GM19452 (cell line): Measurements from ENCODE around the gene P2RX7.
"Not testable (repeated sequence)": the region's sequence is repeated elsewhere in the genome, so short reads cannot be mapped to it uniquely, and the experiment has no call there.

ENCODE experiments used
- ATAC-seq: cut with Tn5 transposase; IDR thresholded peaks from one replicate; pipeline ENCODE4 v1.9.1; 2021; ENCODE audit not compliant: unreplicated experiment

The P2RX7 gene

DNA sequence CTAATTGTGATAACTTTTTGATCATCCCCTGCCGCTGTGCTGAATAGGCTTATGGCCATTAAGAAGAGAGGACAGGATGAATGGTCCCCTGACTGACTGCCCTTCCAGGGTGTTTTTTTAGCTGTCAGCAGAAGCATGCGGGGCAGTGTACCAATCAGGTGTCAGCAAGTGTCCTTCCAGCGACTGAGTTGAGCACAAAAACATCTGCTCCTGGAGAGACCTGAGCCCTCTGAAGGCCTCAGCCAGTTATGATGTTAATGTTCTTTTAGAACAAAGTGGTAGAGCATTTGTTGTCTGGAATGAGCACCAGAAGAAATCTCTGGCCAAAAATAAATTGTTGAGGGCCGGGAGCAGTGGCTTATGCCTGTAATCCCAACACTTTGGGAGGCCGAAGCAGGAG, 37.5 kb downstream of the P2RX7 start:
- ATAC-seq = no peak

DNA sequence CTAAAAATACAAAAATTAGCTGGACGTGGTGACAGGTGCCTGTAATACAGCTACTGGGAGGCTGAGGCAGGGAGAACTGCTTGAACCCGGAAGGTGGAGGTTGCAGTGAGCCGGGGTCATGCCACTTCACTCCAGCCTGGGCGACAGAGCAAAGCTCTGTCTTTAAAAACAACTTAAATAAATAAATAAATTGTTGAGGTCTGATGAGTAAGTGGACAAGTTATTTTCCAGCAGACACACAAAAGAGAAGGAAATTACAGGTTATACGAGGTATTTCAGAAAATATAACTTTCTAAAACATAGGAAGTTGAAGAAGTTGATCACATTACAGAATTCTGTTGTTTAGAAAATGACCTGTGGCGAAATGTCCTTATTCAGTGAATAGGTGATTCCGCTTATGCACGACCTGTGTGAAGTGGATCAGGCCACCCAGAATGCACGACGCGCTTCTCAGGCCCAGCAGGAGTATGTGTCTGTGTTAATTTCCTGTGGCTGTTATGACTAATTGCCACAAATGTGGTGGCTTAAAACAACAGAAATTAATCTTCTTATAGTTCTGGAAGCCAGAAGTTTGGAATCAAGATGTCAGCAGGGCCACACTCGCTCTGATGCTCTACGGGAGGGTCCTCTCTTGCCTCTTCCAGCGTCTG, 38.1 kb downstream of the P2RX7 start:
- no peak for ATAC-seq

DNA sequence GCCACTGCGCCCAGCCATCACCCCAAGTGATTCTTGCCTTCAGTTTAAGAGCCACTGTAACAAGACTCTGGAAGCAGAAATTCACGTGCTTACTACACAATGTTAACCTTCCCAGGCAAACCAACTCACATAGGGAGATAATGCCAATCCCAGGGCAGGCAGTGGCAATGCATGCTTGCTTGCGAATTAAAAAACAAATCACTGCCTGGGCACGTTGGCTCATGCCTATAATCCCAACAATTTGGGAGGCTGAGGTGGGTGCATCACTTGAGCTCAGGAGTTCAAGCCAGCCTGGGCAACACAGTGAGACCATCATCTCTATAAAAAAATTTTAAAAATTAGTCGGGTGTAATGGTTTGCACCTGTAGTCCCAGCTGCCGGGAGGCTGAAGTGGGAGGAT, 39.5 kb downstream of the P2RX7 start:
- ATAC-seq = no peak

DNA sequence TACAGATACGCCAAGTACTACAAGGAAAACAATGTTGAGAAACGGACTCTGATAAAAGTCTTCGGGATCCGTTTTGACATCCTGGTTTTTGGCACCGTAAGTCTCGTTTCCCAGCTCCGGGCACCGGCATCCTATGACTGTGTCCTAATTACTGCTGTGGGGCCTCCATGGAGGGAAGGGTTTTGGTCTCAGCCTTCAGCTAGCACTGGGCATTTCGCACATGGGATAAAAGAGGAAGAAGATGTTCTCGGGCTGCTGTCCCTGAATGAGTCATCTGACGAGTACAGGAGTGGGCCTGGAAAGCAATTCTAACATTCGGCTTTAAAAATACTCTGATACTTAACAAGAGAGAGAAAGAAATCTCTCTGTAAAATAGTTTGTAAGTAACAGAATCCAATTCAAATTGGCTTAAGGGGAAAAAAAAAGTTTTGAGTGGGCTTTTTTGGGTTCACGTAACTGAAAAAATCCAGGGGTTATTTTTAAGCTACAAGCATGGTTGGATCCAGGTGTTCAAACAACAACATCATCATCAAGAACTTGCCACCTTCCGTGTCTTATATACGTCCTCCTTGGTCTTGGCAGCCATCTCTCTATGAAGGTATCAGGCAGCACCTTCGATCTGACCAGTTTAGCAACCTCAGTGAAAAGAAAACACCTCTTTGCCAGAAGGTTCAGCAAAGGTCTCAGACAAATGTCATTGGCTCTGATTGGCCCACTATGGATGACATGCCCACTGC, 42.9 kb downstream of the P2RX7 start:
- ATAC-seq = no peak

DNA sequence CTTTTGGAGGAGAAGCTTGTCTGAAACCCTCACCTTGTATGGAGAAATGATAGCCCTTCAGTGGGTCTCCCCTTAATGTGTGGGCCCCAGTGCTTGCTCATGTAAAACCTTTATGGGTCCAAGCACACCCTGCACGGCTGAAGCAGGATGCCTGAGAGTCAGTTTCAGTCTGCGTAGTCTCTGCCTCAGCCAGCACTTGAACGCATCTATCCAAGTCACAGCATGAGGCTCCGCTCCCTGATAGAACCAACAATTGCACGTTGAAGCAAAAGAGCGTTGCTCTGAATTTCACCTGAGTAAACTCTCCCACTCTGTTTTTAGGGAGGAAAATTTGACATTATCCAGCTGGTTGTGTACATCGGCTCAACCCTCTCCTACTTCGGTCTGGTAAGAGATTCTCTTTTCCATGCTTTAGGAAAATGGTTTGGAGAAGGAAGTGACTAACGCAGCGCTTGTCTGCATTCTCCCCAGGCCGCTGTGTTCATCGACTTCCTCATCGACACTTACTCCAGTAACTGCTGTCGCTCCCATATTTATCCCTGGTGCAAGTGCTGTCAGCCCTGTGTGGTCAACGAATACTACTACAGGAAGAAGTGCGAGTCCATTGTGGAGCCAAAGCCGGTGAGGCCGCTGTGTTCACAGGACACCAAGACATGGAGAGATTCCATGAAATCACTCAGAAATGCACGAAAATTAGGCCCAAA, 44.3 kb downstream of the P2RX7 start:
- ATAC-seq = no peak

DNA sequence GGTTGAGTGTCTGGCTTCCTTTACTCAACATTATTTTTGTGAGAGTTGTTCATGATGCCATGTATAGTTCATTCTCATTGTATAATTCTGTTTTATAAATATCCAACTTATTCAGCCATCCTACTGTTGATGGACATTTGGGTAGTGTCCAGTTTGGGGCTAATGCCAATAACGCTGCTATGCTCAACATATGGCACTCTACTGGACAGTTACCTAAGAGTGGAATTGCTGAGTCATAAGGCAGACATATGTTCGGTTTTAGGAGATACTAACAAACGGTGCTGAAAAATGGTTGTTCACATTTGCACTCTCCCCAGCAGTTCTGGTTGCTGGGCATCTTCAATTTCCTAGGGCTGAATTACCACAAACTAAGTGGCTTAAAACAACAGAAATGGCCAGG, 48.5 kb downstream of the P2RX7 start:
- ATAC-seq = no peak

DNA sequence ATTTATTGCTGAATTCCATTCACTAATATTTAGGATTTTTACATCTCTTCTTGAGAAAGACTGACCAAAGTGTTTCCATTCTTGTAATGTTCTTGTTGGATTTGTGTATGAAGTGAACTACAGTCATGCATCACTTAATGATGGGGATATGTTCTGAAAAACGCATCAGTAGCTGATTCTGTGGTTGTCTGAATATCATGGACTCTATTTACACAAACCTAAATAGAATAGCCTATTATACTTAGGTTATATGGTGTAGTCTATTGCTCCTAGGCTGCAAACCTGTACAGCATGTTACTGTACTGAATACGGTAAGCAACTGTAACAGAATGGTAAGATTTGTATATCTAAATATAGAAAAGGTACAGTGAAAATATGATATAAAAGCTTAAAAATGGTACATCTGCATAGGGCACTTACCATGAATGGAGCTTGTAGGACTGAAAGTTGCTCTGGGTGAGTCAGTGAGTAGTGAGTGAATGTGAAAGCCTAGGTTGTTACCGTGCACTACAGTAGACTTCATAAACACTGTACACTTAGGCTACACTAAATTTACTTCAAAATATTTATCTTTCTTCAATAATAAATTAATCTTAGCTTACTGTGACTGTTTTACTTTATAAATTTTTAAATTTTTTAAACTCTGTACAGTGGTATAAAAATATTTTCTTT, 49.7 kb downstream of the P2RX7 start:
- no peak for ATAC-seq

DNA sequence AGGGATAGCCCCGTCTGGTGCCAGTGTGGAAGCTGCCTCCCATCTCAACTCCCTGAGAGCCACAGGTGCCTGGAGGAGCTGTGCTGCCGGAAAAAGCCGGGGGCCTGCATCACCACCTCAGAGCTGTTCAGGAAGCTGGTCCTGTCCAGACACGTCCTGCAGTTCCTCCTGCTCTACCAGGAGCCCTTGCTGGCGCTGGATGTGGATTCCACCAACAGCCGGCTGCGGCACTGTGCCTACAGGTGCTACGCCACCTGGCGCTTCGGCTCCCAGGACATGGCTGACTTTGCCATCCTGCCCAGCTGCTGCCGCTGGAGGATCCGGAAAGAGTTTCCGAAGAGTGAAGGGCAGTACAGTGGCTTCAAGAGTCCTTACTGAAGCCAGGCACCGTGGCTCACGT, 51.7 kb downstream of the P2RX7 start:
- ATAC-seq = no peak

DNA sequence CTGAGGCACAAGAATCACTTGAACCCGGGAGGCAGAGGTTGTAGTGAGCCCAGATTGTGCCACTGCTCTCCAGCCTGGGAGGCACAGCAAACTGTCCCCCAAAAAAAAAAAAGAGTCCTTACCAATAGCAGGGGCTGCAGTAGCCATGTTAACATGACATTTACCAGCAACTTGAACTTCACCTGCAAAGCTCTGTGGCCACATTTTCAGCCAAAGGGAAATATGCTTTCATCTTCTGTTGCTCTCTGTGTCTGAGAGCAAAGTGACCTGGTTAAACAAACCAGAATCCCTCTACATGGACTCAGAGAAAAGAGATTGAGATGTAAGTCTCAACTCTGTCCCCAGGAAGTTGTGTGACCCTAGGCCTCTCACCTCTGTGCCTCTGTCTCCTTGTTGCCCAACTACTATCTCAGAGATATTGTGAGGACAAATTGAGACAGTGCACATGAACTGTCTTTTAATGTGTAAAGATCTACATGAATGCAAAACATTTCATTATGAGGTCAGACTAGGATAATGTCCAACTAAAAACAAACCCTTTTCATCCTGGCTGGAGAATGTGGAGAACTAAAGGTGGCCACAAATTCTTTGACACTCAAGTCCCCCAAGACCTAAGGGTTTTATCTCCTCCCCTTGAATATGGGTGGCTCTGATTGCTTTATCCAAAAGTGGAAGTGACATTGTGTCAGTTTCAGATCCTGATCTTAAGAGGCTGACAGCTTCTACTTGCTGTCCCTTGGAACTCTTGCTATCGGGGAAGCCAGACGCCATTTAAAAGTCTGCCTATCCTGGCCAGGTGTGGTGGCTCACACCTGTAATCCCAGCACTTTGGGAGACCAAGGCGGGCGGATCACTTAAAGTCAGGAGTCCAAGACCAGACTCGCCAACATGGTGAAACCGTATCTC, 52.6 kb downstream of the P2RX7 start:
- no peak for ATAC-seq

DNA sequence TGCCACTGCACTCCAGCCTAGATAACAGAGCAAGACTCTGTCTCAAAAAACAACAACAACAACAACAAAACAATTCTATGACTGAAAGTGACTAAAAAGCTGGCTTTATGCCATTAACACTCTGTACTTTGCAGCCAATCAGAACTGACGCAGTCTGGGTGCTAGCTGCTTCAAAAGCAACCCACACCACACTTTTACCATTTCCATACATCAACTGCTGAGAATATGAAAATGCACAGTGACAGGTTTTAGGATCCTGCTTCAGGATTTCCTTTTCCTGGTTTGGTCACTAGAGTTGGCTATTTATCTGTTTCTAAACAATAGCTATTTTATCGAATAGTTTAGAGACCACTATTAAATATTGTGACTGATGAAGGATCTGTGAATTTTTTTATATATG, 54.1 kb downstream of the P2RX7 start:
- ATAC-seq = no peak

DNA sequence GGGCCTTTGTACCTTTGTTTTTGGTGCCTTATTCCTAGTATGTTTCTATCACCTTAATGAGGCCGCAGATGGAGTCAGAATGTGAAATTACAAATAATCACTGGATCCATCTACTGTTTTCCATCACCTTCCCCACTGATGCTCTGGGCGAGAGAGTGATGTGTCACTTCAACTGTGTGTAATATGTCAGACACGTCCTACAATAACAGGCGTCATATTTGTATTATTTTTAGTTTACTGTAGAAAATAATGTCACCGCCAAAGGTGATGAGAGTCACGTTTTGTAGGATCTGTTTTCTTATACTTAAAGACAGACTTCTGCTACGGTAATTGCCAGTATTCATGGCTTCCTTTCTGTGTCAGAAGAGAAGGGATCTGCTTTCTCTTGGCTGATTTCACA, 54.8 kb downstream of the P2RX7 start:
- no peak for ATAC-seq

DNA sequence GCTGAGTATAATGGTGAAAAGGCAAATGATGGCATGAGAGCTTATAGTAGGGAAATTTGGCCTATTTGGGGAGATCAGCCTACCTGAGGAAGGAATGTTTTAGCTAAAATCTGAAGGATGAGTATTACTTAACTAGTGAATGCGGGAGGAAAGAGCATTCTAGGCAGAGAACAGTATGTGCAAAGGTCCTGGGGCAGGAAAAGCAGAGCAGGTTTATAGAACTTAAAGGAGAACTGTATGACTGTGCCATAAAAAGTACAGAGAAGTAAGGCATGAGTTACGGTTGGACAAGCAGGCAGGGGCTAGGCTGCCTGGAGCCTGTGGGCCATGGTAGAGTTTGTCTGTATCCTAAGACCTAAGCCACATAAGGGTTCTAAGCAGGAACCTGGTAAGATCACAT, 55.6 kb downstream of the P2RX7 start:
- ATAC-seq = no peak

DNA sequence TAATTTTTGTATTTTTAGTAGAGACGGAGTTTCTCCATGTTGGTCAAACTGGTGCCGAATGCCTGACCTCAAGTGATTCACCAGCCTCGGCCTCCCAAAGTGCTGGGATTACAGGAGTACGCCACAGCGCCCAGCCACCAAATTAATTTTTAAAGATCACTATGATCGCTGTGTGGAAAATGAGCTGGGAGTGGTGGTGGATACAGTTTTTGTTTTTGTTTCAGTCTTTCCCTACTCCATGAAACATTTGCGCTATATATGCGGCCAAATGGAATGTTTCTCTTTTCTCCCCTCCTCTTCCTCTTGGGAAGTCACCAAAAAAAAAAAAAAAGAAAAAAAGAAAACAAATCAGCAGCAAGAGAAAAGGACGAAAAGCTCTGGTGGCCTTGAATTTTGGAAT, 56.5 kb downstream of the P2RX7 start:
- no peak for ATAC-seq

DNA sequence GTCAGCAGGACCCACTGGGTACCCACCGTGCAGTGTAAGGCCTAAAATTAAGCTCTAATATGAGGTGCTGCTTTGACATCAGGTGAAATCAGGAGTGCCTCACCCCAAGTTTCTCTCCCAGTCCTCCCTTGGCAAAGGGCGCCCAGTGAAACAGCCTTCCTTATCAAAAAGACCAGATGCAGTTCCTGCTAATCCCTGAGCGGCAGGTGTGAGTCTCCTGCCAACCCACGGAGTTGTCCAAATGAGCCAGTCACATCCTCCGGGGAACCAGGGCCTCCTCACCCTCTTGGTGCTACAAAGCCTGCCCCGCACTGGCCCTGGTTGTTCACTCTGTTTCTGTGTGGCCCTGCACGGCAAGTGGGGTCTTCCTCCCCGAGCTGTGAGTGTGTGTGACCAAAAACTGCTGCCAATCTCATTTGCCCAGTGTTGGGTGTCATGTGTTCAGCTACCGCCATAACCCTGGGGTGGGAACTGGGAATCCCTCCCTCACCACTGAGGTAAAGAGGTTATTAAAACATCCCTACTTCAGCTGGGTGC, 57.0 kb downstream of the P2RX7 start:
- no peak for ATAC-seq

DNA sequence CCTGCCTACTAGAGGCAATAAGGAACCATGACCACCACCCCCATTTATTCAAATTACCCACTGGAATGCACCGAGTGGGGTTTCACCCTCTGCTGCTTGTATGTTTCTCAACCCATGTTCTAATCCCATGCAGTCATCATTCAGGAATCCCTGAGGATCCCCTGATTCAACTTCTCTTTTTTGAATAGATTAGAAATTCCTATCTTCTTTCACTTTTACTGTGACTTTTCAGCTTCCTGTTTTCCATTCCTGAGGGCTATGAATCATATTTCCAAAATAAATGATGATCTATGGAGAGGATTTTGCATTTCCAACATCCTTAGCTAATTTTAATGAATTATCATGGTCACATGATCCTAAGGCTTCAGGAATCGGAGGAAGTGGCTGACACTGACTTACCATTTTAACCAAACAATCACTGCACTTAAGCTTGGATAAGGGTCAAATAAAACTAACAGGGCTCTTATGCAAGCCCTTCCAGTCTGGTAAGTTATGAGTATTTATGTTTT, 57.9 kb downstream of the P2RX7 start:
- no peak for ATAC-seq

DNA sequence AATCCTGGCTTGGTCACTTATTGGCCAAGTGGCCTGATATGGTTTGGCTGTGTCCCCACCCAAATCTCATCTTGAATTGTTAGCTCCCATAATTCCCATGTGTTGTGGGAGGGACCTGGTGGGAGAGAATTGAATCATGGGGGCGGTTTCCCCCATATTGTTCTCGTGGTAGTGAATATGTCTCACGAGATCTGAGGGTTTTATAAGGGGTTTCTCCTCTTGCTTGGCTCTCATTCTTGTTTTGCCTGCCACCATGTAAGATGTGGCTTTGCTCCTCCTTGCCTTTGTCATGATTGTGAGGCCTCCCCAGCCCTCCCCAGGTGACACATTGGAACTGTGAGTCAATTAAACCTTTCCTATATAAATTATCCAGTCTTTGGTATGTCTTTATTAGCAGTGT, 58.5 kb downstream of the P2RX7 start:
- no peak for ATAC-seq

DNA sequence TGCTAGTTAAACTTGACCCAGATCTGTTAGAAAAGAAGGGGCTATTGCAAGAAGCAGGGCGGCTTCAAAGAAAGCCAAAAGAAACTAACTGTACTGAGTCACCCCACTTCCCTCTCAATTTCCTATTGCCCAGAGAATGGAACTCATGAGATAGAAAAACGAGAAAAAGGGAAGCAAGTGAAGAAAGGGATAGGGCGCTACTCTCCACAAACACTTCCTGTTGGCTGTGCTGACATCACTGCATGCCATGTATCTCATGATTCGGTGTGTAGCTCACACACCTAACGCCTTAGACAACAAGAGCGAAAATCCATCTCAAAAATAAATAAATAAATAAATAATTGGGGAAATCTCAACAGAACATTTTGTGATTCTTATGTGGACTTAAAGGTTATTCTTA, 64.2 kb downstream of the P2RX7 start:
- ATAC-seq = no peak

DNA sequence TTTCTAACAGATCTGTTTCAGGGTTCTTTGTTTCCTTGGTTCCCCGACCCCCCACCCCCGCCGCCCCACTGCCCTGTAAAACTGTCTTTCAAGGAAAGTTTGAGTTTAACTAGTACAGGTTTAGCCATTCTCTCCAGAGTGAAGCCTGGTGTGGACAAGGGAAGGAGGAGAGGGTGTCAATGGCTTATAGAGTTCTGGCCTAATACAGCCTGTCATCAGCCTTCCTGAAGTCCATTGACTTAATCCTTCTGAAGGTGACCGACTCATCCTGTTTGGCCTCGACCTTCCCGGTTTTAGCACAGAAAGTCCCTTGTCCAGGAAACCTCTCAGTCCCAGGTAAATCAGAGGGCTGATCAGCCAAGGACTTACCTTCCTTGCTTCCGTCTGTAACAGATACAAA, 66.3 kb downstream of the P2RX7 start:
- ATAC-seq = no peak

DNA sequence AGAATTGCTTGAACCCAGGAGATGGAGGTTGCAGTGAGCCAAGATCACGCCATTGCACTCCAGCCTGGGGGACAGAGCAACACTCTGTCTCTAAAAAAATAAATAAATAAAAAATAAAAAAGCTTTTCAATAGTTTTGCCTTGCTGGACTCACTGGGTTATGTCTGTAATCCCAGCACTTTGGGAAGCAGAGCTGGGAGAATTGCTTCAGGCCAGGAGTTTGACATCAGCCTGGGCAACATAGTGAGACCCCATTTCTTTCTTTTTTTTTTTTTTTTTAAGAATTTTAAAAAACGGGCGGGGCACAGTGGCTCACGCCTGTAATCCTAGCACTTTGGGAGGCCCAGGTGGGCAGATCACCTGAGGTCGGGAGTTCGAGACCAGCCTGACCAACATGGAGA, 68.5 kb downstream of the P2RX7 start:
- ATAC-seq = not testable (repeated sequence)
